Activated T-helper 2 cell treated with anti-CD3 and anti-CD28 coated beads, Interferon-gamma antibody, Interleukin-2, Interleukin-4, amounts not matched to agents 10 μg/mL and 5 μg/mL and 100 μg/mL, durations not matched to agents 14 hours and 24 hours and 36 hours (primary cell): ENCODE measurements around the gene PIGX. TPM values are rescaled to one million over a fixed set of nuclear protein-coding genes. Genes with fewer than 3 reads are reported as not detected.

ENCODE experiments used
- DNase-seq: peaks from one replicate; pipeline ENCODE4 v3.0.0; 2021; ENCODE audit warnings: low spot score
- H3K27ac Mint-ChIP-seq: one replicate; pipeline ENCODE4 v1.8.0; 2021; ENCODE audit warnings: mixed read lengths
- H3K27me3 Mint-ChIP-seq: one replicate; pipeline ENCODE4 v1.8.0; 2021; ENCODE audit warnings: low read depth, mixed read lengths
- H3K36me3 Mint-ChIP-seq: one replicate; pipeline ENCODE4 v1.8.0; 2021; ENCODE audit warnings: low read depth, mixed read lengths
- H3K4me1 Mint-ChIP-seq: one replicate; pipeline ENCODE4 v1.8.0; 2021; ENCODE audit warnings: low read depth, mixed read lengths
- H3K4me3 Mint-ChIP-seq: one replicate; pipeline ENCODE4 v1.8.0; 2021; ENCODE audit warnings: low read depth, mild to moderate bottlenecking, moderate library complexity, mixed read lengths
- H3K9me3 Mint-ChIP-seq: one replicate; pipeline ENCODE4 v1.8.0; 2021; ENCODE audit warnings: mixed read lengths
- intact Hi-C: fragments of 100-400 bp; cut with micrococcal nuclease; formaldehyde crosslinking; loops from one replicate; pipeline ENCODE4 v1.15.1; 2023
- total RNA-seq: library from RNA; stranded (reverse); gene quantifications from 2 replicates; pipeline ENCODE4 v1.2.3, GENCODE V29; 2022

PIGX gene
- 65.7 and 70.8 TPM in 2 replicates for total RNA-seq

GRCh38 chr3:196711838-196712513 lies at the start of gene PIGX, which contains the start of gene CEP19:
PIGX (plus strand) TSS chr3:196712377.
CEP19 (minus strand) TSS chr3:196712250; CDS start chr3:196708657, 3,593 bp downstream.
- Mint-ChIP-seq H3K27ac (peak within 1 kb of the TSS; percentile 97), H3K4me3 (peak within 1 kb of the TSS; percentile 95), H3K36me3 (peaks cover 29% of the 10 kb centered on the region), H3K27me3 (no peaks in the 10 kb centered on the region), H3K4me1 (peaks cover 32% of the 10 kb centered on the region), H3K9me3 (no peaks in the 10 kb centered on the region)
- peak; percentile 90 for DNase-seq
- intact Hi-C loops = loop anchor here (1.0 to 2.0 kb wide), 4 partner anchors 15 to 230 kb away; partner anchors contain the start of genes NCBP2 and PAK2

- Mint-ChIP-seq H3K4me3 (no peak overlapping the region), H3K4me1 (peaks cover 6% of the 10 kb centered on the region), H3K9me3 (no peaks in the 10 kb centered on the region), H3K27me3 (no peaks in the 10 kb centered on the region), H3K27ac (no peak overlapping the region), H3K36me3 (peaks cover 52% of the 10 kb centered on the region)
- DNase-seq = no peak
- intact Hi-C loops = no loop called here
Observed at GRCh38 chr3:196662711-196663571, 49.2 kb upstream of the PIGX start.

DNA sequence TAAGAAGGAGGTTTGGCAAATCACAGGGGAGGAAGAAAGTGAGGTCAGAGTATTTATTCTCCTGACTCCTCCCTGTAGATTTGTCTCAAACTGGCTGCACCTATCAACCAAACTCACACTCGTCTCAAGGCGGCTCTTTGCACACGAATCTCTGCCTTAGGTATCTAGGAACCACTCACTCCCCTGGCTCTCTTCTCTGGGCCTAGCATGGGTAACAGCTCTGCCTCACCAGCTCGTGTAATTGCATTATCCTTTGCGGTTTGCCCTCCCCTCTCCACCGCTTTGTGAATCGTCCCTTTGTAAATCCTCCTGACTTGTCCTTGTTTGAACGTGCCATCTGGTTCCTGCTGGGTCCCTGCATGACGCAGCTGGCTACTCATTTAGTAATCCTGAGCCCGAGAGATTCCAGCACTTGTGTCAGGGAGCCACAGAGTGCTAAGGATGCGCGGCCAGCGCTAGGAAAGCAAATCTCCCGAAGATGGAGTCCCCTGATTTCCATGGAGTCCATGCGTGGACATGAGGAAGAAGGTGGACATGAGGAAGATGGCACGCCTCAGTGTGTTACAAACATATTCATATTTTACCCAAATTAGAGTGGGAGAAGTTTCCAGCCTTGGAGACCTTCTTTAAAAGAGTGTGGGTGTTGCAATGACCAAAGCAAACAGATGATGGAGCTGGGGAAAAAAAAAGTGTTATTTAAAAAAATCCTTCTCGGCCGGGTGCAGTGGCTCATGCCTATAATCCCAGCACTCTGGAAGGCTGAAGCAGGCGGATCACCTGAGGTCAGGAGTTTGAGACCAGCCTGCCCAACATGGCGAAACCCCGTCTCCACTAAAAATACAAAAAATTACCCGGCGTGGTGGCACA lies 45.9 kb upstream of the PIGX start:
- H3K27me3 Mint-ChIP-seq = no peaks in the 10 kb centered on the region
- no peak overlapping the region for H3K4me3 Mint-ChIP-seq
- H3K4me1 Mint-ChIP-seq = peaks cover 16% of the 10 kb centered on the region
- no peaks in the 10 kb centered on the region for H3K9me3 Mint-ChIP-seq
- H3K27ac Mint-ChIP-seq = no peak overlapping the region
- no peak for DNase-seq
- intact Hi-C loops = no loop called here
- peaks cover 32% of the 10 kb centered on the region for H3K36me3 Mint-ChIP-seq

DNA sequence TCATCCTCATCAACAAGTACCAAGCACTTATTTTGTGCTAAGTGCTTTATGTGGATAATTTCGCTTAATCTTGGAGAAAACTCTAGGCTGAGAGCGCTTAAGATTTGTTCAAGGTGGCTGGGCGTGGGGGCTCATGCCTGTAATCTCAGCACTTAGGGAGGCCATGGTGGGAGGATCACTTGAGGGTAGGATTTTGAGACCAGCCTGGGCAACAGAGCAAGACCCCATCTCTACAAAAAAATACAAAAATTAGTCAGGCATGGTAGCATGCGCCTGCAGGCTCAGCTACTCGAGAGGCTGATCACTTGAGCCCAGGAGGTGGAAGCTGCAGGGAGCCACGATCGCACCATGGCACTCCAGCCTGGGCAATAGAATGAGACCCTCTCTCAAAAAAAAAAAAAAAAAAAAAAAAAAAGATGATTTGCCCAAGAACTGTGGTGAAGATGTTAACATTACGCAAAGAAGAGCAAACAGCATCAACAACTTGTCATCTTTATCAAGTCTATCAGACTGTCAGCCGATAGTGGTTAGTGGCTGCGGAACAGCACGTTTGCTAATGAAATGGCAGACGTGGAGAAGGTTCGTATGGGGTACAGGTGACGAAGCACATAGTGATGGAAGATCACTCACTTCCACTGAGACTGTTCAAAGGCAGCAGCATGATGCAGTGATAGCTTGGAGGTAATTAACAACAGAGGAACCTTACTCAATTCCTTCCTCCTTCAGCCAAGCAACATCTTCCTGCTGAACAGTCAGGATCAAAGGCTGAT lies 44.9 kb upstream of the PIGX start:
- Mint-ChIP-seq H3K36me3 (peaks cover 23% of the 10 kb centered on the region), H3K9me3 (no peaks in the 10 kb centered on the region), H3K27me3 (no peaks in the 10 kb centered on the region), H3K4me3 (no peak overlapping the region), H3K27ac (no peak overlapping the region), H3K4me1 (peaks cover 20% of the 10 kb centered on the region)
- DNase-seq = no peak
- intact Hi-C loops = no loop called here

GRCh38 chr3:196670339-196670738 lies 41.8 kb upstream of the PIGX start:
- H3K27ac Mint-ChIP-seq = peak overlapping the region; percentile 16
- no peaks in the 10 kb centered on the region for H3K27me3 Mint-ChIP-seq
- H3K4me1 Mint-ChIP-seq = peaks cover 16% of the 10 kb centered on the region
- peak overlapping the region; percentile 17 for H3K4me3 Mint-ChIP-seq
- DNase-seq = no peak
- peaks cover 4% of the 10 kb centered on the region for H3K9me3 Mint-ChIP-seq
- intact Hi-C loops = no loop called here
- H3K36me3 Mint-ChIP-seq = peaks cover 20% of the 10 kb centered on the region

DNA sequence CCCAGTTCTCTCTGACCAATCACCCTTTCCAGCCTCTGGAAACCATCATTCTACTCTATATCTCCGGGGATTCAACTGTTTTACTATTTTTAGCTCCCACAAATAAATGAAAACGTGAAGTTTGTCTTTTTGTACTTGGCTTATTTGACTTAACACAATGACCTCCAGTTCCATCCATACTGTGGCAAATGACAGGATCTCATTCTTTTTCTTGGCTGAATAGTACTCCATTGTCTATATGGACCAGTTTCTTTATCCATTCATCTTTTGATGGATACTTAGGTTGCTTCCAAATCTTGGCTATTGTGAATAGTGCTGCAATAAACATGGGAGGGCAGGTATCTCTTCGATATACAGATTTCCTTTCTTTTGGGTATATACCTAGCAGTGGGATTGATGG lies 38.5 kb upstream of the PIGX start:
- peaks cover 12% of the 10 kb centered on the region for H3K36me3 Mint-ChIP-seq
- intact Hi-C loops = no loop called here
- H3K27ac Mint-ChIP-seq = no peak overlapping the region
- no peak for DNase-seq
- peaks cover 35% of the 10 kb centered on the region for H3K4me1 Mint-ChIP-seq
- H3K9me3 Mint-ChIP-seq = peaks cover 4% of the 10 kb centered on the region
- no peak overlapping the region for H3K4me3 Mint-ChIP-seq
- H3K27me3 Mint-ChIP-seq = no peaks in the 10 kb centered on the region

DNA sequence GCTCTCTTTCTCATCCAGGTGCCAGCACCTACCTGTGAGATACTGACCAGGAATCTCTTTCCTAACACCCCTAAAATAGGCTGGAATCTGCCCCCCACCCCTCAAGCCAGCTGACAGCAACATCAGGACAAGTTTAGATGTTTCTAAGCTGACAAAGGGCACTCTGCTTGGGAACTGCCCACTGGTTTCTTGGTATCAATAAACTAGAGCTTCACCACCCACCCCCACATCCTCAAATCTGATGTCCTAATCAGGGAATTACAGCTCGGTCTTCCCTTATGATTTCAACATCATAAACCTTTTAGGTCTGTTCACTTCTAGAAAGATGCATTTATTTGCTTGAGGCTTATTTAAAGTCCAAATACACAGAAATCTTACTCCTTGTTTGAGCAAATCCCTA lies 34.8 kb upstream of the PIGX start:
- Mint-ChIP-seq H3K27me3 (no peaks in the 10 kb centered on the region), H3K27ac (no peak overlapping the region), H3K4me1 (peaks cover 23% of the 10 kb centered on the region), H3K4me3 (no peak overlapping the region), H3K9me3 (peaks cover 9% of the 10 kb centered on the region), H3K36me3 (peaks cover 18% of the 10 kb centered on the region)
- DNase-seq = no peak
- intact Hi-C loops = no loop called here

DNA sequence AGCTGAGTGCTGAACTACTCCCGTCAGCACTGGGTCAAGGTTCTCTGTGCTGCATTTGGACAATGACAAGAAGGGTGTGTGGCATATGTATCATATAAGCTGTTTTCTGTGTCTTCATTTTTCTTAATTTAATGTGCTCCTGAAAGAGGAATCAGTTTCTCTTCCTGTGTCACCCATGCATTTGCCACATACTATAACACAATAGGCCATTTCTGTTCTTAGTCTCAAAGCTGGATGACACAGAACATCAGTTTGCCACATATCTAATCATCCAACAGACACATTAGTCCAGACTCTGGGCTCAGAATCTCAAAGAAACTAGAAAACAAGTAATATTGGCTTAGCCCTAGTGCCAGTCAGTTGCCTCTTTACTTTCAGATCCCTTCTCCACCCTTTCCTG lies 34.2 kb upstream of the PIGX start:
- Mint-ChIP-seq H3K9me3 (peaks cover 11% of the 10 kb centered on the region), H3K27me3 (no peaks in the 10 kb centered on the region), H3K4me3 (no peak overlapping the region), H3K4me1 (peaks cover 23% of the 10 kb centered on the region), H3K27ac (no peak overlapping the region), H3K36me3 (peaks cover 22% of the 10 kb centered on the region)
- DNase-seq = no peak
- intact Hi-C loops = no loop called here

GRCh38 chr3:196684548-196685407 lies 27.4 kb upstream of the PIGX start:
- Mint-ChIP-seq H3K36me3 (peaks cover 18% of the 10 kb centered on the region), H3K4me1 (peaks cover 30% of the 10 kb centered on the region), H3K9me3 (peaks cover 10% of the 10 kb centered on the region), H3K27me3 (no peaks in the 10 kb centered on the region), H3K27ac (peak overlapping the region; percentile 47), H3K4me3 (peak overlapping the region; percentile 40)
- DNase-seq = peak; percentile 61
- intact Hi-C loops = loop anchor here (1.0 to 2.0 kb wide), 4 partner anchors 44 to 156 kb away; no protein-coding TSS in a partner anchor

- Mint-ChIP-seq H3K4me1 (peaks cover 27% of the 10 kb centered on the region), H3K4me3 (no peak overlapping the region), H3K27me3 (no peaks in the 10 kb centered on the region), H3K9me3 (peaks cover 10% of the 10 kb centered on the region), H3K36me3 (peaks cover 13% of the 10 kb centered on the region), H3K27ac (no peak overlapping the region)
- DNase-seq = no peak
- intact Hi-C loops = no loop called here
Observed at GRCh38 chr3:196686436-196686835, 25.7 kb upstream of the PIGX start.

- Mint-ChIP-seq H3K27ac (no peak overlapping the region), H3K27me3 (no peaks in the 10 kb centered on the region), H3K4me3 (no peak overlapping the region), H3K9me3 (no peaks in the 10 kb centered on the region), H3K4me1 (peaks cover 25% of the 10 kb centered on the region), H3K36me3 (no peaks in the 10 kb centered on the region)
- intact Hi-C loops = no loop called here
- DNase-seq = no peak
Observed at GRCh38 chr3:196688349-196688748, 23.8 kb upstream of the PIGX start.
